IMR-90 (cell line): ENCODE measurements around the gene TIGD1. TPM values are rescaled to one million over a fixed set of nuclear protein-coding genes. Genes with fewer than 3 reads are reported as not detected.
A peak's percentile ranks its signal among the peaks of the same experiment; 100 is the strongest.

Experiments used
- ATAC-seq: fragments of 200-7000 bp; cut with Tn5 transposase; 2 replicates; pipeline ENCODE4 v1.9.1; 2020; ENCODE audit warnings: low read depth, mild to moderate bottlenecking, moderate library complexity
- BruUV-seq: library from RNA; stranded (reverse); fragments of 400-500 nt; replicated peaks from 2 replicates; lab custom pipeline; 2021; lab: Mats Ljungman, UMichigan
- CTCF ChIA-PET: fragments of 300-600 bp; formaldehyde crosslinking; extraction: SDS; loops from one replicate; lab custom pipeline; 2021; ENCODE audit warnings: antibody characterized with exemption; lab: Yijun Ruan, JAX
- POLR2A ChIA-PET: fragments of 300-600 bp; sonication (Branson Sonifier 250); formaldehyde crosslinking; loops from one replicate; lab custom pipeline; 2022; ENCODE audit warnings: antibody characterized with exemption; ENCODE audit not compliant: unreplicated experiment; lab: Charles Lee
- DNase-seq: peaks from one replicate; pipeline ENCODE4 v3.0.0; 2013
- H2AFZ ChIP-seq: replicated peaks from 2 replicates; pipeline ENCODE3; 2013; ENCODE audit warnings: low read length, mild to moderate bottlenecking; ENCODE audit not compliant: poor library complexity
- H2AK5ac ChIP-seq: 2 replicates; pipeline ENCODE4 v1.6.1; 2013; ENCODE audit warnings: low read depth, low read length, inconsistent platforms
- H2AK9ac ChIP-seq: replicated peaks from 2 replicates; pipeline ENCODE3; 2013; ENCODE audit warnings: mild to moderate bottlenecking, low read depth, low read length, moderate library complexity; ENCODE audit not compliant: poor library complexity
- H2BK120ac ChIP-seq: 2 replicates; pipeline ENCODE4 v1.6.1; 2013; ENCODE audit warnings: low read depth, low read length, inconsistent platforms
- H2BK15ac ChIP-seq: 3 replicates; pipeline ENCODE4 v1.6.1; 2013; ENCODE audit warnings: low read depth, low read length, inconsistent platforms
- H2BK20ac ChIP-seq: 2 replicates; pipeline ENCODE4 v1.6.1; 2013; ENCODE audit warnings: low read depth, mild to moderate bottlenecking, inconsistent platforms, low read length, moderate library complexity
- H2BK5ac ChIP-seq: 2 replicates; pipeline ENCODE4 v1.6.1; 2013; ENCODE audit warnings: mild to moderate bottlenecking, low read depth, low read length, inconsistent platforms; ENCODE audit not compliant: poor library complexity, severe bottlenecking
- H3K14ac ChIP-seq: replicated peaks from 2 replicates; pipeline ENCODE4 v1.6.1; 2013; ENCODE audit warnings: low read depth, low read length, inconsistent platforms
- H3K18ac ChIP-seq: 2 replicates; pipeline ENCODE4 v1.6.1; 2013; ENCODE audit warnings: low read depth, low read length, control low read depth
- H3K23ac ChIP-seq: 2 replicates; pipeline ENCODE4 v1.6.1; 2013; ENCODE audit warnings: low read depth, low read length, inconsistent platforms
- H3K27ac ChIP-seq: 2 replicates; pipeline ENCODE4 v1.5.1; 2013; ENCODE audit warnings: mild to moderate bottlenecking, control low read depth, low read length; ENCODE audit not compliant: insufficient read depth
- H3K27me3 ChIP-seq: 2 replicates; pipeline ENCODE4 v1.6.1; 2013; ENCODE audit warnings: low read length; ENCODE audit not compliant: control insufficient read depth, insufficient read depth
- H3K36me3 ChIP-seq: 2 replicates; pipeline ENCODE4 v1.6.1; 2013; ENCODE audit warnings: low read length, mixed read lengths; ENCODE audit not compliant: control insufficient read depth, insufficient read depth
- H3K4ac ChIP-seq: 2 replicates; pipeline ENCODE4 v1.6.1; 2013; ENCODE audit warnings: low read depth, low read length, inconsistent platforms
- H3K4me1 ChIP-seq: 2 replicates; pipeline ENCODE4 v1.6.1; 2013; ENCODE audit warnings: low read length, mixed read lengths; ENCODE audit not compliant: control insufficient read depth, insufficient read depth
- H3K4me2 ChIP-seq: 2 replicates; pipeline ENCODE4 v1.6.1; 2013; ENCODE audit warnings: low read depth, mild to moderate bottlenecking, control low read depth, low read length, moderate library complexity
- H3K4me3 ChIP-seq: 2 replicates; pipeline ENCODE4 v1.5.1; 2013; ENCODE audit warnings: low read depth, mild to moderate bottlenecking, control low read depth, low read length, moderate library complexity; ENCODE audit not compliant: insufficient read depth
- H3K56ac ChIP-seq: 2 replicates; pipeline ENCODE4 v1.6.1; 2013; ENCODE audit warnings: low read length, inconsistent platforms; ENCODE audit not compliant: insufficient read depth; ENCODE audit errors: extremely low read depth
- H3K79me1 ChIP-seq, 2 experiments: 2 replicates each; pipeline ENCODE4 v1.6.1; 2013; ENCODE audit warnings: low read length in 2 of 2, inconsistent platforms in 1 of 2, low read depth in 1 of 2
- H3K9ac ChIP-seq: 2 replicates; pipeline ENCODE4 v1.6.1; 2013; ENCODE audit warnings: low read depth, low read length, control low read depth
- H3K9me1 ChIP-seq: 2 replicates; pipeline ENCODE4 v1.6.1; 2013; ENCODE audit warnings: low read length, inconsistent platforms; ENCODE audit not compliant: insufficient read depth
- H3K9me3 ChIP-seq: 2 replicates; pipeline ENCODE4 v1.6.1; 2013; ENCODE audit warnings: low read length; ENCODE audit not compliant: control insufficient read depth, insufficient read depth
- H4K20me1 ChIP-seq: 2 replicates; pipeline ENCODE4 v1.6.1; 2013; ENCODE audit warnings: low read length, inconsistent platforms; ENCODE audit not compliant: insufficient read depth
- H4K5ac ChIP-seq: 2 replicates; pipeline ENCODE4 v1.6.1; 2013; ENCODE audit warnings: mild to moderate bottlenecking, low read depth, low read length, control low read depth
- H4K8ac ChIP-seq, 2 experiments: 2 replicates each; pipeline ENCODE4 v1.6.1; 2013; ENCODE audit warnings: low read depth in 2 of 2, low read length in 2 of 2, control low read depth in 1 of 2, inconsistent platforms in 1 of 2
- H4K91ac ChIP-seq: 2 replicates; pipeline ENCODE4 v1.6.1; 2013; ENCODE audit warnings: low read depth, low read length, inconsistent platforms; ENCODE audit not compliant: insufficient read depth
- MAZ ChIP-seq: IDR thresholded peaks from 2 replicates; pipeline ENCODE4 v1.6.1; 2012; ENCODE audit warnings: low read depth, mild to moderate bottlenecking, low read length, improper control_type of control experiment, moderate library complexity, borderline replicate concordance
- RAD21 ChIP-seq: IDR thresholded peaks from 2 replicates; pipeline ENCODE4 v1.6.1; 2012; ENCODE audit warnings: low read length, improper control_type of control experiment
- WGBS, 2 experiments: methylation state at CpG; one replicate each; pipeline versions ENCODE4 v1.1.5 to v1.1.7; 2013; ENCODE audit warnings: missing lambda C conversion rate in 2 of 2; ENCODE audit not compliant: insufficient read length in 1 of 2; ENCODE audit errors: extremely low coverage in 2 of 2; 5-methylcytosine and 5-hydroxymethylcytosine counted together
- dilution Hi-C: fragments of 300-500 bp; cut with HindIII; formaldehyde crosslinking; loops from one replicate; pipeline ENCODE4 v1.14.3; 2018; ENCODE audit warnings: low sequenced_read_pairs; ENCODE audit not compliant: unreplicated experiment
- in situ Hi-C: fragments of 300-500 bp; cut with MboI; formaldehyde crosslinking; loops from 3 replicates; pipeline ENCODE4 v1.14.3; 2019; ENCODE audit warnings: low sequenced_read_pairs, inconsistent platforms, mixed read lengths
- intact Hi-C: fragments of 100-400 bp; cut with micrococcal nuclease; formaldehyde crosslinking; loops from 2 replicates; pipeline ENCODE4 v1.10.0; 2022
- polyA plus RNA-seq, 3 experiments: library from polyadenylated mRNA; depleted of rRNA; stranded (reverse); fragments of >200 nt; gene quantifications; 2 replicates each; pipeline ENCODE4 v1.2.3, GENCODE V29; 2012; ENCODE audit warnings: low replicate concordance in 1 of 3
- total RNA-seq: library from RNA; depleted of rRNA; stranded (reverse); fragments of >200 nt; gene quantifications from 2 replicates; pipeline ENCODE4 v1.2.3, GENCODE V29; 2012

Gene TIGD1
- total and polyA plus RNA-seq, 2 of the 4 experiments (the other 2 are of a cell fraction): 2.7 to 2.9 TPM

DNA sequence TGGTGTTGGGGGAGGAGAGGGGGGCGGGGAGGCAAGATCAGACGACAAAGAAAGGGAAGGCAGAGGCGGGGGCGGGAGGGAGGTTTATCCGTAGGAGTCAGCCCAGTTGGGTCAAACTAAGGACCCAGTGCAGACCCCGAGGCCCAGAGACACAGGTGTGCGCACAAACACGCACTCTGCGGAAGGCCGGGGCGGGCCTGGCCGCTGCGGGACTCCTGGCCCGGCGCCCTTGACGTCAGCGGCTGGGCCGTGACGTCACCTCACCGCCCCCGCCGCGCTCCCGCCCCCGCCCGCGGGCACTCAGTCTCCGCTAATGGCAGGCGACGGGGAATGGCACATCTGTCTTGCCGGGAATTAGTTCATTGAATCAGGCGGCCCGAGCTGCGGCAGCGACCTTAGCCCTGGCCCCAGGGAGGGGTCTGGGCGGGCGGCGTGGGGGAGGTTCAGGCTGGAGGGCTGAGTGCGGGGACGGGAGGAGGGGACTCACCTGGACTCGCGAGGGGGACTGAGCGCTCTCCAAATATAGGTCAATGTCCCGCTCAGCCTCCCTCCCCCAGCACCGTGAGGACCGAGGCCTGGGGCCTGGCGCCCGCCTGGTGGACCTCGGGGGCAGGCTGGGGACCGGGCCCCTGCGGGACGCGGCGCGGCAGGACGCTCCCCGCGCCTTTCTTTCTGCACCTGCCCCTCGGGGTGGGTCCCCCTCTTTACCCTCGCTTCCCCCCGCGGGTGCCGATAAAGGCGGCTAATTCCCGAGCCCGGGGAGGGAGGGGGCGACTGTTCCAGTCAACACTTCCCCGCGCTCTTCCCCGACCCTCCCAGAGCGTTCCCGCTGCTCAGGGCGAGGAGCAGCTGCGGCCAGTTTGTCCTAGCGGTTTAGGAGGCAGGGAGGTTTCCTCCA is 47.2 kb downstream of the TIGD1 start:
- no peak overlapping the region for H4K91ac ChIP-seq
- in situ Hi-C loops: no loop called here
- 0 out of 2 replicates have a peak, but pooled peaks have one; percentile 16 for TF ChIP-seq MAZ
- TF ChIP-seq RAD21: no peak
- H3K4me2 ChIP-seq: peak overlapping the region; percentile 37; the same call in 1 of the 2 replicates
- 2% methylated on average over 20 of the region's 75 CpGs; no CpG with 5 or more reads in 1 of the 2 experiments for WGBS, 2 experiments
- no peaks in the 10 kb centered on the region for H4K20me1 ChIP-seq
- H3K9ac ChIP-seq: no peak overlapping the region
- dilution Hi-C loops: no loop called here
- H4K8ac ChIP-seq: no peak overlapping the region
- no peak overlapping the region for H2AK5ac ChIP-seq
- peaks cover 73% of the 10 kb centered on the region for H3K27me3 ChIP-seq
- no peaks in the 10 kb centered on the region for H3K9me3 ChIP-seq
- H2AK9ac ChIP-seq: peak overlapping the region; percentile 55
- no peak overlapping the region for H3K27ac ChIP-seq
- no peak overlapping the region for H2BK15ac ChIP-seq
- no peak overlapping the region for H2BK20ac ChIP-seq
- no peak overlapping the region for H3K23ac ChIP-seq
- no peak overlapping the region for H4K5ac ChIP-seq
- no peak overlapping the region for H2BK5ac ChIP-seq
- no peaks in the 10 kb centered on the region for H3K9me1 ChIP-seq
- BruUV-seq: no TSS peak
- intact Hi-C loops: loop anchor here (10.0 kb wide), 1 partner anchor 598 kb away; no protein-coding TSS in a partner anchor
- no peaks in the 10 kb centered on the region for H3K36me3 ChIP-seq
- peak; percentile 41 for ATAC-seq
- DNase-seq: peak; percentile 45
- H3K4me3 ChIP-seq: no peak overlapping the region; the same call in 1 of the 2 replicates
- CTCF ChIA-PET: no interaction called here
- no peak overlapping the region for H3K56ac ChIP-seq
- POLR2A ChIA-PET: no interaction called here
- no peak overlapping the region for H2BK120ac ChIP-seq
- no peak overlapping the region for H3K18ac ChIP-seq
- H2AFZ ChIP-seq: peak overlapping the region; percentile 51
- H3K79me1 ChIP-seq: no peaks in the 10 kb centered on the region
- no peaks in the 10 kb centered on the region for H3K4me1 ChIP-seq
- H3K14ac ChIP-seq: no peak overlapping the region
- H3K4ac ChIP-seq: no peak overlapping the region
